GM12878 (cell line): ENCODE results near the gene NUAK1. TPM values are rescaled to one million over a fixed set of nuclear protein-coding genes. Genes with fewer than 3 reads are reported as not detected.

Experiments used
- ATAC-seq: fragments of 200-7000 bp; cut with Tn5 transposase; 3 replicates; pipeline ENCODE4 v1.9.1; 2020; ENCODE audit warnings: mild to moderate bottlenecking, moderate library complexity
- BruUV-seq: library from RNA; stranded (reverse); fragments of 400-500 nt; replicated peaks from 2 replicates; lab custom pipeline; 2021; lab: Mats Ljungman, UMichigan
- CTCF ChIA-PET: fragments of 300-600 bp; sonication (Branson Sonifier 250); formaldehyde crosslinking; extraction: SDS; loops from one replicate; lab custom pipeline; 2021; ENCODE audit warnings: inconsistent platforms; lab: Yijun Ruan, JAX
- POLR2A ChIA-PET: fragments of 350-600 bp; formaldehyde crosslinking; extraction: SDS; loops from one replicate; lab custom pipeline; 2021; ENCODE audit warnings: inconsistent platforms; lab: Charles Lee
- RAD21 ChIA-PET: fragments of 300-600 bp; sonication (Branson Sonifier 250); formaldehyde crosslinking; loops from one replicate; lab custom pipeline; 2023; ENCODE audit warnings: antibody characterized with exemption; ENCODE audit not compliant: unreplicated experiment; lab: Charles Lee
- SMC1A ChIA-PET: fragments of 300-600 bp; sonication (Branson Sonifier 250); formaldehyde crosslinking; loops from one replicate; lab custom pipeline; 2023; ENCODE audit not compliant: unreplicated experiment, uncharacterized antibody; lab: Charles Lee
- DNase-seq: peaks from one replicate; pipeline ENCODE4 v3.0.0-alpha.2; 2011; ENCODE audit warnings: low read depth, low spot score
- FAIRE-seq: peaks from 3 replicates; lab custom pipeline; 2011; peaks lifted over from hg19 to GRCh38; lab: Jason Lieb, UNC
- H2AFZ ChIP-seq: 2 replicates; pipeline ENCODE4 v1.6.0; 2011; ENCODE audit warnings: low read depth, low read length, control low read depth; ENCODE audit not compliant: control insufficient read depth
- H3K27ac ChIP-seq: 2 replicates; pipeline ENCODE4 v1.5.1; 2011; ENCODE audit warnings: control low read depth; ENCODE audit not compliant: control insufficient read depth, insufficient read depth
- H3K27me3 ChIP-seq, 2 experiments: replicated peaks in 1 of 2; 2 replicates each; pipeline versions ENCODE4 v1.6.0 to v1.6.1; 2011; ENCODE audit warnings: low read length in 1 of 2; ENCODE audit not compliant: control insufficient read depth in 2 of 2, insufficient read depth in 2 of 2
- H3K36me3 ChIP-seq, 2 experiments: 2 replicates each; pipeline ENCODE4 v1.5.1; 2011; ENCODE audit warnings: low read length in 1 of 2; ENCODE audit not compliant: control insufficient read depth in 2 of 2, insufficient read depth in 2 of 2
- H3K4me1 ChIP-seq: 2 replicates; pipeline ENCODE4 v1.6.1; 2011; ENCODE audit warnings: mild to moderate bottlenecking, low read length, moderate library complexity, mixed read lengths; ENCODE audit not compliant: control insufficient read depth, insufficient read depth
- H3K4me2 ChIP-seq: 2 replicates; pipeline ENCODE4 v1.6.0; 2011; ENCODE audit warnings: control low read depth; ENCODE audit not compliant: control insufficient read depth, insufficient read depth
- H3K4me3 ChIP-seq: fragments of 200-600 bp; sonication (generic); 2 replicates; pipeline ENCODE4 v1.5.1; 2016
- H3K79me2 ChIP-seq: 2 replicates; pipeline ENCODE4 v1.6.0; 2011; ENCODE audit warnings: low read length; ENCODE audit not compliant: control insufficient read depth, insufficient read depth
- H3K9ac ChIP-seq: 2 replicates; pipeline ENCODE4 v1.8.0; 2011; ENCODE audit warnings: low read length, control low read depth, mixed read lengths; ENCODE audit not compliant: control insufficient read depth, insufficient read depth
- H3K9me3 ChIP-seq: replicated peaks from 3 replicates; pipeline ENCODE4 v1.5.1; 2011; ENCODE audit warnings: mild to moderate bottlenecking, low read length; ENCODE audit not compliant: control insufficient read depth, insufficient read depth
- H4K20me1 ChIP-seq: 2 replicates; pipeline ENCODE4 v1.6.0; 2011; ENCODE audit not compliant: control insufficient read depth, insufficient read depth
- BACH1 ChIP-seq: fragments of 450-650 bp; IDR thresholded peaks from 2 replicates; pipeline ENCODE4 v1.6.1; 2017; ENCODE audit warnings: mild to moderate bottlenecking, borderline replicate concordance
- CHD2 ChIP-seq: IDR thresholded peaks from 2 replicates; pipeline ENCODE4 v1.6.1; 2011; ENCODE audit warnings: low read depth, low read length, improper control_type of control experiment, borderline replicate concordance
- EZH2 ChIP-seq: IDR thresholded peaks from 2 replicates; pipeline ENCODE4 v1.6.1; 2012; ENCODE audit warnings: low read depth, mild to moderate bottlenecking, control low read depth, inconsistent platforms, low read length, borderline replicate concordance; ENCODE audit not compliant: control insufficient read depth
- FOXK2 ChIP-seq: fragments of 450-650 bp; IDR thresholded peaks from 2 replicates; pipeline ENCODE4 v1.6.1; 2017; ENCODE audit warnings: mild to moderate bottlenecking, moderate library complexity
- HDAC2 ChIP-seq: fragments of 200-600 bp; sonication (generic); IDR thresholded peaks from 2 replicates; pipeline ENCODE4 v1.6.1; 2017
- HDAC6 ChIP-seq: fragments of 200-600 bp; sonication (generic); IDR thresholded peaks from one replicate; pipeline ENCODE4 v1.8.0; 2017; ENCODE audit warnings: antibody characterized with exemption; ENCODE audit not compliant: unreplicated experiment
- POLR2AphosphoS2 ChIP-seq: IDR thresholded peaks from 2 replicates; pipeline ENCODE4 v1.6.1; 2011; ENCODE audit warnings: low read depth, mild to moderate bottlenecking, low read length, improper control_type of control experiment, moderate library complexity
- SMAD5 ChIP-seq: IDR thresholded peaks from 2 replicates; pipeline ENCODE4 v1.6.1; 2016; ENCODE audit warnings: antibody characterized with exemption, low read depth
- SREBF1 ChIP-seq: IDR thresholded peaks from 2 replicates; pipeline ENCODE4 v1.6.1; 2012; ENCODE audit warnings: mild to moderate bottlenecking, low read length
- SRF ChIP-seq, 2 experiments: IDR thresholded peaks; 2 replicates each; pipeline ENCODE4 v1.6.1; 2011; ENCODE audit warnings: low read depth in 2 of 2, low read length in 2 of 2, mild to moderate bottlenecking in 1 of 2, moderate library complexity in 1 of 2
- SUPT20H ChIP-seq: IDR thresholded peaks from 2 replicates; pipeline ENCODE4 v1.6.1; 2011; ENCODE audit warnings: low read depth, mild to moderate bottlenecking, low read length, moderate library complexity, borderline replicate concordance; ENCODE audit not compliant: control insufficient read depth
- WRNIP1 ChIP-seq: IDR thresholded peaks from 2 replicates; pipeline ENCODE4 v1.6.1; 2011; ENCODE audit warnings: low read depth, low read length, improper control_type of control experiment, borderline replicate concordance
- ZNF24 ChIP-seq: fragments of 450-650 bp; IDR thresholded peaks from 2 replicates; pipeline ENCODE4 v1.6.1; 2017; ENCODE audit warnings: antibody characterized with exemption, mild to moderate bottlenecking
- WGBS: methylation state at CpG from one replicate; pipeline ENCODE4 v1.1.6; 2016; ENCODE audit warnings: low lambda C conversion rate; ENCODE audit not compliant: insufficient replicate concordance, insufficient coverage; ENCODE audit errors: missing lambda C conversion rate; 5-methylcytosine and 5-hydroxymethylcytosine counted together
- in situ Hi-C: fragments of 300-500 bp; cut with MboI; formaldehyde crosslinking; loops from 9 replicates; pipeline ENCODE4 v1.14.3; 2018; ENCODE audit warnings: mixed read lengths
- intact Hi-C: fragments of 100-400 bp; cut with micrococcal nuclease; formaldehyde crosslinking; loops from one replicate; pipeline ENCODE4 v1.14.2; 2022; ENCODE audit not compliant: unreplicated experiment
- polyA plus RNA-seq, 11 experiments: library from polyadenylated mRNA; depleted of rRNA in 4 of 11; unstranded in 6 of 11; stranded (reverse) in 5 of 11; fragments of >200 nt; fragmentation: Nextera tagmentation in 4 of 11; fragmentation: Illumina TruSeq in 1 of 11; extraction: Ambion mirVana in 4 of 11; extraction: Trizol in 1 of 11; gene quantifications; 1 replicate in 1 of 11; 2 replicates in 10 of 11; pipeline versions ENCODE4 v1.2.1 to v1.2.3, GENCODE V29; 2011 to 2016; ENCODE audit warnings: inconsistent platforms in 2 of 11, missing spikeins in 2 of 11, low read depth in 1 of 11
- total RNA-seq, 4 experiments: library from RNA; depleted of rRNA in 3 of 4; stranded (reverse); fragments of >200 nt in 3 of 4; fragmentation: Illumina TruSeq in 1 of 4; extraction: Trizol in 1 of 4; gene quantifications; 2 replicates each; pipeline versions ENCODE4 v1.2.1 to v1.2.3, GENCODE V29; 2013 to 2021
- TF ChIP-seq, protein P1 (sequence below): fragments of 450-650 bp; IDR thresholded peaks from 2 replicates; pipeline ENCODE4 v1.6.1; 2017; ENCODE audit warnings: mild to moderate bottlenecking, moderate library complexity
- TF ChIP-seq, protein P2 (sequence below): fragments of 450-650 bp; formaldehyde crosslinking; IDR thresholded peaks from 2 replicates; pipeline ENCODE4 v1.4.0; 2020; ENCODE audit warnings: mild to moderate bottlenecking, moderate library complexity

The NUAK1 gene
- total and polyA plus RNA-seq, 10 of the 15 experiments (the other 5 are each of a cell fraction or from before 2014, with no cell fraction given) = 0.03 to 0.42 (median 0.08) TPM; not detected in 2

DNA sequence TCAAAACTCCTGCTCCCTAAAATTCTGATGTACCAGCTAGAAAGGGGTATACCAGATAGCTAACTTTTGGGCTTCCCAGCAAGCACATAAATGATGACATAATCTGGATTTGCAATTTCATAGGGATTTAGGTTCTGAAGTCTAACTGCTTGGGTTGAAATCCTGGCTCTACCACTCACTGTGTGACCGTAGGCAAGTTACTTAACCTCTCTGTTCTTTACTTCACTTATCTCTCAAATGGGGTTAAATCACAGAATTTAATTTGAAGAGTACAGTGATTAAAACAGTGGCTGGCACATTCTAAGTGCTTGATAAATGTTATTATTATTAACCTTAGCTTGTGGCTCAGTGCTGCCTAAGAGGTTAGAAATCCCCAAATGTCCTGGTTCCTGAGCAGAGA is 49.1 kb upstream of the NUAK1 start:
- intact Hi-C loops = no loop called here
- POLR2A ChIA-PET = no interaction called here
- H3K9ac ChIP-seq = no peak overlapping the region
- TF ChIP-seq SREBF1 (no peak), HDAC2 (no peak), CHD2 (no peak), WRNIP1 (no peak), SUPT20H (no peak), EZH2 (no peak), FOXK2 (no peak), ZNF24 (no peak), HDAC6 (no peak), POLR2AphosphoS2 (no peak), SMAD5 (no peak), SRF (IDR thresholded peaks at IDR 0.05; ENCODE audit: low read depth in 2 of 2, low read length in 2 of 2) (no peak), BACH1 (no peak)
- TF ChIP-seq, protein P1, sequence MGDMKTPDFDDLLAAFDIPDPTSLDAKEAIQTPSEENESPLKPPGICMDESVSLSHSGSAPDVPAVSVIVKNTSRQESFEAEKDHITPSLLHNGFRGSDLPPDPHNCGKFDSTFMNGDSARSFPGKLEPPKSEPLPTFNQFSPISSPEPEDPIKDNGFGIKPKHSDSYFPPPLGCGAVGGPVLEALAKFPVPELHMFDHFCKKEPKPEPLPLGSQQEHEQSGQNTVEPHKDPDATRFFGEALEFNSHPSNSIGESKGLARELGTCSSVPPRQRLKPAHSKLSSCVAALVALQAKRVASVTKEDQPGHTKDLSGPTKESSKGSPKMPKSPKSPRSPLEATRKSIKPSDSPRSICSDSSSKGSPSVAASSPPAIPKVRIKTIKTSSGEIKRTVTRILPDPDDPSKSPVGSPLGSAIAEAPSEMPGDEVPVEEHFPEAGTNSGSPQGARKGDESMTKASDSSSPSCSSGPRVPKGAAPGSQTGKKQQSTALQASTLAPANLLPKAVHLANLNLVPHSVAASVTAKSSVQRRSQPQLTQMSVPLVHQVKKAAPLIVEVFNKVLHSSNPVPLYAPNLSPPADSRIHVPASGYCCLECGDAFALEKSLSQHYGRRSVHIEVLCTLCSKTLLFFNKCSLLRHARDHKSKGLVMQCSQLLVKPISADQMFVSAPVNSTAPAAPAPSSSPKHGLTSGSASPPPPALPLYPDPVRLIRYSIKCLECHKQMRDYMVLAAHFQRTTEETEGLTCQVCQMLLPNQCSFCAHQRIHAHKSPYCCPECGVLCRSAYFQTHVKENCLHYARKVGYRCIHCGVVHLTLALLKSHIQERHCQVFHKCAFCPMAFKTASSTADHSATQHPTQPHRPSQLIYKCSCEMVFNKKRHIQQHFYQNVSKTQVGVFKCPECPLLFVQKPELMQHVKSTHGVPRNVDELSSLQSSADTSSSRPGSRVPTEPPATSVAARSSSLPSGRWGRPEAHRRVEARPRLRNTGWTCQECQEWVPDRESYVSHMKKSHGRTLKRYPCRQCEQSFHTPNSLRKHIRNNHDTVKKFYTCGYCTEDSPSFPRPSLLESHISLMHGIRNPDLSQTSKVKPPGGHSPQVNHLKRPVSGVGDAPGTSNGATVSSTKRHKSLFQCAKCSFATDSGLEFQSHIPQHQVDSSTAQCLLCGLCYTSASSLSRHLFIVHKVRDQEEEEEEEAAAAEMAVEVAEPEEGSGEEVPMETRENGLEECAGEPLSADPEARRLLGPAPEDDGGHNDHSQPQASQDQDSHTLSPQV = no peak
- TF ChIP-seq, protein P2, sequence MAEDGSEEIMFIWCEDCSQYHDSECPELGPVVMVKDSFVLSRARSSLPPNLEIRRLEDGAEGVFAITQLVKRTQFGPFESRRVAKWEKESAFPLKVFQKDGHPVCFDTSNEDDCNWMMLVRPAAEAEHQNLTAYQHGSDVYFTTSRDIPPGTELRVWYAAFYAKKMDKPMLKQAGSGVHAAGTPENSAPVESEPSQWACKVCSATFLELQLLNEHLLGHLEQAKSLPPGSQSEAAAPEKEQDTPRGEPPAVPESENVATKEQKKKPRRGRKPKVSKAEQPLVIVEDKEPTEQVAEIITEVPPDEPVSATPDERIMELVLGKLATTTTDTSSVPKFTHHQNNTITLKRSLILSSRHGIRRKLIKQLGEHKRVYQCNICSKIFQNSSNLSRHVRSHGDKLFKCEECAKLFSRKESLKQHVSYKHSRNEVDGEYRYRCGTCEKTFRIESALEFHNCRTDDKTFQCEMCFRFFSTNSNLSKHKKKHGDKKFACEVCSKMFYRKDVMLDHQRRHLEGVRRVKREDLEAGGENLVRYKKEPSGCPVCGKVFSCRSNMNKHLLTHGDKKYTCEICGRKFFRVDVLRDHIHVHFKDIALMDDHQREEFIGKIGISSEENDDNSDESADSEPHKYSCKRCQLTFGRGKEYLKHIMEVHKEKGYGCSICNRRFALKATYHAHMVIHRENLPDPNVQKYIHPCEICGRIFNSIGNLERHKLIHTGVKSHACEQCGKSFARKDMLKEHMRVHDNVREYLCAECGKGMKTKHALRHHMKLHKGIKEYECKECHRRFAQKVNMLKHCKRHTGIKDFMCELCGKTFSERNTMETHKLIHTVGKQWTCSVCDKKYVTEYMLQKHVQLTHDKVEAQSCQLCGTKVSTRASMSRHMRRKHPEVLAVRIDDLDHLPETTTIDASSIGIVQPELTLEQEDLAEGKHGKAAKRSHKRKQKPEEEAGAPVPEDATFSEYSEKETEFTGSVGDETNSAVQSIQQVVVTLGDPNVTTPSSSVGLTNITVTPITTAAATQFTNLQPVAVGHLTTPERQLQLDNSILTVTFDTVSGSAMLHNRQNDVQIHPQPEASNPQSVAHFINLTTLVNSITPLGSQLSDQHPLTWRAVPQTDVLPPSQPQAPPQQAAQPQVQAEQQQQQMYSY (CRISPR knock-in tag) = no peak
- TF ChIP-seq, all 136 proteins: peak for 0
- no peaks in the 10 kb centered on the region for H3K79me2 ChIP-seq
- in situ Hi-C loops = no loop called here
- no peak overlapping the region for H3K4me2 ChIP-seq
- H4K20me1 ChIP-seq = no peaks in the 10 kb centered on the region
- no peak overlapping the region for H3K27ac ChIP-seq
- no peaks in the 10 kb centered on the region for H3K9me3 ChIP-seq
- H2AFZ ChIP-seq = no peak overlapping the region
- no TSS peak for BruUV-seq
- no peak overlapping the region for H3K4me3 ChIP-seq
- H3K36me3 ChIP-seq = no peaks in the 10 kb centered on the region
- DNase-seq (no peak), FAIRE-seq (no peak), ATAC-seq (no peak)
- H3K4me1 ChIP-seq = no peaks in the 10 kb centered on the region
- RAD21 ChIA-PET = interaction anchor here (0.8 kb wide), 1 partner anchor 68 kb away, joined by 3 read pairs; no protein-coding TSS in a partner anchor
- 21% methylated on average over 1 of the region's 1 CpG for WGBS
- CTCF ChIA-PET = no interaction called here
- H3K27me3 ChIP-seq = peaks cover 0 to 2% of the 10 kb centered on the region in 2 experiments; a peak in 2 of 4 replicates
- SMC1A ChIA-PET = no interaction called here
